Activated T-cell treated with anti-CD3 and anti-CD28 coated beads, Interleukin-2, amount 50 U/mL, for 4 hours (primary cell): ENCODE results near the gene TNKS1BP1. TPM values are rescaled to one million over a fixed set of nuclear protein-coding genes. Genes with fewer than 3 reads are reported as not detected.

Experiments
- ATAC-seq, 2 donors: fragments of 200-7000 bp; cut with Tn5 transposase; one replicate each; pipeline ENCODE4 v1.10.0; 2021
- DNase-seq: peaks from one replicate; pipeline ENCODE4 v3.0.0-alpha.2; 2020
- H3K27me3 Mint-ChIP-seq: one replicate; pipeline ENCODE4 v1.8.0; 2021; ENCODE audit warnings: low read depth, mixed read lengths
- H3K36me3 Mint-ChIP-seq: one replicate; pipeline ENCODE4 v1.8.0; 2022; ENCODE audit warnings: mixed read lengths; ENCODE audit not compliant: insufficient read depth
- H3K4me1 Mint-ChIP-seq: one replicate; pipeline ENCODE4 v1.8.0; 2021; ENCODE audit warnings: low read depth, mixed read lengths
- H3K4me3 Mint-ChIP-seq: one replicate; pipeline ENCODE4 v1.8.0; 2021; ENCODE audit warnings: mild to moderate bottlenecking, moderate library complexity, mixed read lengths
- H3K9me3 Mint-ChIP-seq: one replicate; pipeline ENCODE4 v1.8.0; 2021; ENCODE audit warnings: mixed read lengths
- total RNA-seq, 3 donors: library from RNA; stranded (reverse); gene quantifications; one replicate each; pipeline ENCODE4 v1.2.1, GENCODE V29; 2021

Gene TNKS1BP1
- total RNA-seq, 3 donors from 2014 or later, result 27.2 to 34.3 (median 30.7) TPM

DNA sequence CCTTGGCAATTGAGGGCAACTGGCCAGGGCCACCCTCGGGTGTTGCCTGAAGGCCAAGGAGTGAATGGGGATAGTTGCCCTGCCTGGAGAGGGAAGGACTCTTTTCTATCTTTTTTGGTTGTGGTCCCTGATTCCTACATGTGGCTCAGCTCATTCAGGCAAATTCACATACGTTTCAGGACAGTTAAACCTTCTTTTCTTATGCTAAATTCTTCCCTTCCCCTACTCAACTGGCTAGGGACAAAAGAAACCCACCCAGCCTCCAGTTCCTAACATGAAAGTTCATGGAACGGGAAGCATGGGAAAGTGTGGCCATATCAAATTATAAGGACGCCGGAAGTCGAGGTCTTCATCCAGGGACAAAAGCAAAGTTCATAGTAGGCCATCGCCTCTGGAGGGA lies 61.4 kb downstream of the TNKS1BP1 start:
- Mint-ChIP-seq H3K36me3 (no peaks in the 10 kb centered on the region), H3K9me3 (peaks cover 13% of the 10 kb centered on the region)
- no peak for ATAC-seq

DNA sequence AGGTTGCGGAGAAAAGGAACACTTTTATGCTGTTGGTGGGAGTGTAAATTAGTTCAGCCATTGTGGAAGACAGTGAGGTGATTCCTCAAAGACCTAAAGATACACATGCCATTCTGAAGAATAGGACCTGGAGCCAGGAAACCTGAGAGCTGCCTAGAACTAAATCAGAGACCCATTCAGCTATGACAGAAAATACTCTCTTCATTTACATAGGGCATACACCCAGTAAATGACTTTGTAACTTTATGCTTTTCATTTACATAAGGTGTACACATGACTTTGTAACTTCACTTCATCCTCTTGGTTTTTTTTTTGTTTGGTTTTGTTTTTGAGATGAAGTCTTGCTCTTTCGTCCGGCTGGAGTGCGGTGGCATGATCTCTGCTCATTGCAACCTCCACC lies 62.6 kb downstream of the TNKS1BP1 start:
- Mint-ChIP-seq H3K4me3 (no peak overlapping the region), H3K36me3 (no peaks in the 10 kb centered on the region), H3K4me1 (no peaks in the 10 kb centered on the region), H3K27me3 (peaks cover 14% of the 10 kb centered on the region), H3K9me3 (peaks cover 10% of the 10 kb centered on the region)
- ATAC-seq (no peak), DNase-seq (no peak)

More for the DNA sequence above, 61.4 kb downstream of the TNKS1BP1 start:
- DNase-seq, result no peak
- peaks cover 17% of the 10 kb centered on the region for H3K27me3 Mint-ChIP-seq
- no peaks in the 10 kb centered on the region for H3K4me1 Mint-ChIP-seq
- no peak overlapping the region for H3K4me3 Mint-ChIP-seq

DNA sequence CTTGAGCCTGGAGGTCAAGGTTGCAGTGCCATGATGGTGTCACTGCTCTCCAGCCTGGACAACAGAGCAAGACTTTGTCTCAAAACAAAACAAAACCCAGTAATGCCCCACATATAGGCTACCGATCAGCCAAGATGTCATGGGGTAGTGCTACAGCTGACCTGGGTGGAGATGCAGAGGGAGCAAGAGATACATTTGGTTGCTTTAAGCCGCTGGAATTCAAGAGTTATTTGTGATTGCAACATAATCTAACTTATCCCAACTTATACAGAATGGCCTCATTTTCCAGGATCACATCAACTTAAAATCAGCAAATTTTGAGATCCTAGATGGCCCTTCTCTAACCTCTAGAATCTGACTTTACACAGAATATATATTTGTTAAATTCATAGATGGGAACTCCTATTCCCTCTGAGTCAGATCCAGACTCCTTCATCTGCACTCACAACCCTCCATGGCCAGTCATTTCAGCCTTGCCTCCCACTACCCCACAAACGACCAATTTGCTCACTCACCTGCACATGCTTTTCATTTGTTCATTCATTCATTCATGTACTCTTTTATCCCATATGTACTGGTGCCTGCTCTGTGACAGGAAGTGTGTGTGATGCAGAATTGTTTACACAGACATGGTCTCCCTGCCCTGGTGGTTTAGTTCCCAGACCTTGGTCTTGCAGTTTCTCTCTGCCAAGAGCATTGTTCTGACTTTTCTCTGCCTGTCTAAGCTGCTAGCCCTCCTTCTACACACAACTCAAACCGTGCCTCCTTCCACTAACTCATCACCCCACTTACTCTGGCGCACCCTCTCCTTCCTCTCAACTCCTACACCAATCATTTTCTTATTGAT lies 63.6 kb downstream of the TNKS1BP1 start:
- Mint-ChIP-seq H3K27me3 (peaks cover 17% of the 10 kb centered on the region), H3K9me3 (peaks cover 15% of the 10 kb centered on the region), H3K4me3 (no peak overlapping the region), H3K4me1 (no peaks in the 10 kb centered on the region), H3K36me3 (peaks cover under 1% of the 10 kb centered on the region)
- ATAC-seq (no peak), DNase-seq (no peak)

DNA sequence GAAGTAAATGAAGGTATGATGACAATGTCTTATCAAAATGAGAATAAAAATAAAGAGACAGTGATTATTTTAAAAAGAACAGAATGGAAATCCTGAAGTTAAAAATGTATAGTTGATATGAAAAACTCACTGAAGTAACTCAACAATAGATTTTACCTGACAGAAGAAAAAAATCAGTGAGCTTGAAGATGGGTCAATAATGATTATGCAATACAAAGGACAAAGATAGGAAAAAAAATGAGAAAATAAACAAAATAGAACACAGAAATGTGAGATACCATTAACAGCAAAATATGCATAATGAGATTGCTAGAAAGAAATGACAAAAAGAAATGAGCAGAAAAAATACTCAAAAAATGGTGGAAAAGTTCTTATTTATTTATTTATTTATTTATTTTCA lies 68.6 kb downstream of the TNKS1BP1 start:
- ATAC-seq (no peak), DNase-seq (no peak)
- no peaks in the 10 kb centered on the region for H3K4me1 Mint-ChIP-seq
- H3K4me3 Mint-ChIP-seq, result no peak overlapping the region
- peaks cover 9% of the 10 kb centered on the region for H3K9me3 Mint-ChIP-seq
- peaks cover 2% of the 10 kb centered on the region for H3K36me3 Mint-ChIP-seq
- peaks cover 39% of the 10 kb centered on the region for H3K27me3 Mint-ChIP-seq

DNA sequence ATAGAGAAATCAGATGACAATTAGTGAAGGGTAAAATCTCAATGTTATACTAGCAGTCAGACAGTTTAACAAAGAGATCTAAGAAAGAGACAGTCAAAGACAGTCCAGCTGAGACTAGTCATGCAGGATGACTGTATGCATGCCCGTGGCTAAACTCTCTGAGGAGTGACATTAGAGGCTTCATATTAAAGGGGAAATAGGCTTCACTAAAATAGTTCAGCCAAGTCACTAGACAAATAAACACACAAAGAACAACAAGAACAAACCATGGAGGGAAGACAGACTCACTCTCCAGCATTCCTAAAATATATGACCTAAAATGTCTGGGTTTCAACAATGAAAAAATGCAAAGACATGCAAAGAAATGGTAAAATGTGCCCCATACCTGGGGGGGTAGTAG lies 69.1 kb downstream of the TNKS1BP1 start:
- ATAC-seq (no peak), DNase-seq (no peak)
- Mint-ChIP-seq H3K4me3 (no peak overlapping the region), H3K4me1 (no peaks in the 10 kb centered on the region), H3K27me3 (peaks cover 44% of the 10 kb centered on the region), H3K9me3 (peaks cover 9% of the 10 kb centered on the region), H3K36me3 (peaks cover 2% of the 10 kb centered on the region)

DNA sequence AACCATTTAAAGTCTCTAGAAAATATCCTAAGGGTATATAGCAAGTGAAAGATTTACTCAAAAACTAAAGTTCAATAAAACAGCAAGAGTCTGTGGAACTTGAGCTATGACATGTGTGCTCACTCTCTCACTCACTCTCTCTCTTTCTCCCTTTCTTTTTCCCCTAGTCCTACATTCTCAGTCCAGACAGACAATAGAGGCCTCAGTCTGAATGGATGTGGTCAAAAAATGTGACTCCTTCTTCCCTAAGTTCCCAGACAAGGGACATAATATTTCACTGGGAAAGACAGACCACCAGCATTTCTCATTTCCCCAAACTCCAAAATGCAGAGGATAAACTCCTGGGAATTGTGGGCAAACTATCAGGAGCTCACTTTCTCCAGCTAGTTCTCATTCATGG lies 70.1 kb downstream of the TNKS1BP1 start:
- Mint-ChIP-seq H3K36me3 (peaks cover 2% of the 10 kb centered on the region), H3K4me1 (no peaks in the 10 kb centered on the region), H3K27me3 (peaks cover 49% of the 10 kb centered on the region), H3K4me3 (no peak overlapping the region), H3K9me3 (peaks cover 9% of the 10 kb centered on the region)
- no peak for ATAC-seq
- no peak for DNase-seq

DNA sequence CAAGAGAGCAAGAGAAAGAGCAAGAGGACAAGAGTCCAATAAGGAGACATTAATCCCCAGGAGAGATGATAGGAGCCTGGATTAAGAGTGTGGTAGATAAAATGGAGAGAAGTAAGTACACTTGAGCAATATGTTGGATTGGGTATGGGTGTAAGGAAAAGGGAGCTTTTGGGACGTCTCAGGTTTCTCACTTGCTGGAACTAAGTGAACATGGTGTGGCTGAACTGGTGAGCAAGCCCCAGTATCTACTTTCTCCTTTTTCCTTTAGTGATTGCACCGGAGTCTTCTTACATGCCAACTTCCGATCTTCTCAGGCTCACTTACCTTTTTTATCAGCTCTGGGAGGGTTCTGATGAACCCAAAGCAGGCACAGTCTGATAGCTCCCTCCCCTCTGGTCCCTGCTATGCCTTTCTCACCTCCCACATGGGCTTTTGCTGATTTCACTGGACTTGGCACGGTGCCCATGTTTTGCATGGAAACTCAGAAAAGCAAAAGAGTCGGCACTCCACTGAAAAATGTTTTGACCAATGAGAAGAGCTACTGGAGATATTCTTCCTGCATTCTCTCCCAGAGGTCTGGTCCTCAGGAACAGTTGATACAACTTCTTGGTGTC lies 73.2 kb downstream of the TNKS1BP1 start:
- H3K4me3 Mint-ChIP-seq, result no peak overlapping the region
- H3K9me3 Mint-ChIP-seq, result peaks cover 5% of the 10 kb centered on the region
- no peak for DNase-seq
- H3K27me3 Mint-ChIP-seq, result peaks cover 46% of the 10 kb centered on the region
- peaks cover 2% of the 10 kb centered on the region for H3K36me3 Mint-ChIP-seq
- no peak for ATAC-seq
- no peaks in the 10 kb centered on the region for H3K4me1 Mint-ChIP-seq

DNA sequence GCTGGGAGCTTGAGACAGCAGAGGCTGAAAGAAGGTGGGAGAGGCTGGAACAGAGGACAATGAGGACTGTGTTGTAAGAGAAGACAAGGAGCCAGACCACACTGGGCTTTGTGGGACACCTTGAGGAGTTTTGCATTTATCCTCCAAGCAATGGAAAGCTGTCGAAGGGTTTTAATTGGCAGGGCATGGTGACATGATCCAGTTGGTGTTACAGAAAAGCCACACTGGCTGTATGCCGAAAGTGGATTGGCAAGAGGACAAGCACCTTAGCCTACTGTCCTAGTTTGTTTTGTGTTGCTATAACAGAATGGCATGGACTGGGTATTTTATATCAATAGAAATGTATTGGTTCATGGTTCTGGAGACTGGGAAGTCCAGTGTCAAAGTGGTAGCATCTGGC lies 73.7 kb downstream of the TNKS1BP1 start:
- H3K27me3 Mint-ChIP-seq, result peaks cover 44% of the 10 kb centered on the region
- DNase-seq, result no peak
- no peaks in the 10 kb centered on the region for H3K36me3 Mint-ChIP-seq
- H3K4me3 Mint-ChIP-seq, result no peak overlapping the region
- no peaks in the 10 kb centered on the region for H3K4me1 Mint-ChIP-seq
- no peak for ATAC-seq
- H3K9me3 Mint-ChIP-seq, result peaks cover 1% of the 10 kb centered on the region

Other genes starting within 250 kb of the TNKS1BP1 start
- not detected for gene LRRC55, start 143.0 kb downstream of the TNKS1BP1 start, total RNA-seq
- not detected for gene APLNR, start 87.7 kb downstream of the TNKS1BP1 start, total RNA-seq
- 100 to 1,000 TPM; 287 to 317 (median 302) TPM for gene SSRP1, start 10.9 kb upstream of the TNKS1BP1 start, total RNA-seq
- not detected for gene P2RX3, start 13.4 kb upstream of the TNKS1BP1 start, total RNA-seq
- not detected for gene PRG3, start 56.2 kb upstream of the TNKS1BP1 start, total RNA-seq
- gene PRG2, start 65.7 kb upstream of the TNKS1BP1 start, total RNA-seq, result 1 to 10 TPM; 1.8 to 2.7 (median 2.5) TPM
- 100 to 1,000 TPM; 508 to 551 (median 529) TPM for gene SLC43A3, start 102.2 kb upstream of the TNKS1BP1 start, total RNA-seq
- under 1 TPM; 0.16 to 0.33 (median 0.27) TPM for gene RTN4RL2, start 135.6 kb upstream of the TNKS1BP1 start, total RNA-seq
- gene SLC43A1, start 190.8 kb upstream of the TNKS1BP1 start, total RNA-seq, result 10 to 100 TPM; 15.5 to 20.3 (median 18.3) TPM
- gene TIMM10, start 205.8 kb upstream of the TNKS1BP1 start, total RNA-seq, result 100 to 1,000 TPM; 152 to 189 (median 154) TPM
- gene SMTNL1, start 212.6 kb upstream of the TNKS1BP1 start, total RNA-seq, result not detected
- 100 to 1,000 TPM; 117 to 136 (median 122) TPM for gene UBE2L6, start 242.7 kb upstream of the TNKS1BP1 start, total RNA-seq